Kidney glomerular epithelial cell (primary cell): ENCODE measurements around the gene C1orf167.

Source experiments
- DNase-seq: peaks from one replicate; lab custom pipeline; 2025; lab: John Stamatoyannopoulos, UW

C1orf167 gene

DNA sequence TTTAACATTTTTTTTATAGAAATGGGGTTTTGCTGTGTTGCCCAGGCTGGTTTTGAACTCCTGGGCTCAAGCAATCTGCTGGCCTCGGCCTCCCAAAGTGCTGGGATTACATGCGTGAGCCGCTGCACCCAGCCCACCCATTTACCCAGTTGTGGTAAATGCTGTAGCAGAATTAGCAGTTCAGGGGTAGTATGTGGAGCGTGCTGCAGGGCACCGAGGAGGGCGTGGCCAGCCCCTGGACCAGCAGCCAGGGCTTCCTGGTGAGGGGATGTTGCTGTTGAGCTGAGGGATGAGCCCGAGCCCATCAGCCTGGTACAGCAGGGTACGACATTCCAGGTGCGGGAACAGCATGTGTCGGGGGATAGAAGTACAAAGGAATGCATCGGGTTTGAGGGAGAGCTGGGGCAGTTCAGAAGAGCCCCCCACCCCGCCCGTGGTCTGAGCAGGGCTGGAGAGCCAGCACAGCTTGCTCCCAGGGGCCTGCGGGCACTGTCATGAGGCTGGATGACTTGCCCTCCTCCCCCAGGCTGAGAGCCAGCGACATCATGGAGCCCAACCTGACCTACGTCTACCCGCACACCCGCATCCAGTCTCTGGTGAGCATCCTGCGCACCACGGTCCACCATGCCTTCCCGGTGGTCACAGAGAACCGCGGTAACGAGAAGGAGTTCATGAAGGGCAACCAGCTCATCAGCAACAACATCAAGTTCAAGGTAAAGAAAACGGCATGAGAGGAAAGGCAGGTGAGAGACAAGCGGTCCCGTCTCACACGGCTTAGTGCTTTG lies 73.6 kb downstream of the C1orf167 start:
- no peak for DNase-seq

DNA sequence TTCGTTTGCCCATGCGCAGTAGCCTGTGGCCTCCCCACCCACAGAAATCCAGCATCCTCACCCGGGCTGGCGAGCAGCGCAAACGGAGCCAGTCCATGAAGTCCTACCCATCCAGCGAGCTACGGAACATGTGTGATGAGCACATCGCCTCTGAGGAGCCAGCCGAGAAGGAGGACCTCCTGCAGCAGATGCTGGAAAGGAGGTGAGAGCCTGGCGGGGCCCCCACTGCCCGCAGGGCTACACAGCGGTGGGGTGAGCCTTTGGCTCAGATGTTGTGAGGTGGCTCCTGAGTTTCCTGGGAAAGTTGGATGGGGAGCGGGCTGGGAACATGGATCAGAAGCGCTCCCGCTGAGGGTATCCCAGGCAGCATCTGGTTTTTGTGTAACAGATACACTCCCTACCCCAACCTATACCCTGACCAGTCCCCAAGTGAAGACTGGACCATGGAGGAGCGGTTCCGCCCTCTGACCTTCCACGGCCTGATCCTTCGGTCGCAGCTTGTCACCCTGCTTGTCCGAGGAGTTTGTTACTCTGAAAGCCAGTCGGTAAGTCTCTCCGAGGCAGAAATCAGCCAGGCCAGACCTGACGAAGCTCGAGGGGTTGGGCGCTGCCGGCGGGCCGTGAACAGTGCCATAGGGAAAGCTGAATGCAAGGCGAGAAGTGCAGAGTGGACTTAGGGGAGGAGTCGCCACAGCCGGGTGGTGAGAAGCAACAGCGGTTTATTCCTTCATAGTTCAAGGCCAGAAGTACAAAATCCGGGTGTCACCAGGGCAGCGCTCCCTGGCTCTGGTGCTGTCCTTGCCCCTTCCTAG lies 75.2 kb downstream of the C1orf167 start:
- DNase-seq = no peak

DNA sequence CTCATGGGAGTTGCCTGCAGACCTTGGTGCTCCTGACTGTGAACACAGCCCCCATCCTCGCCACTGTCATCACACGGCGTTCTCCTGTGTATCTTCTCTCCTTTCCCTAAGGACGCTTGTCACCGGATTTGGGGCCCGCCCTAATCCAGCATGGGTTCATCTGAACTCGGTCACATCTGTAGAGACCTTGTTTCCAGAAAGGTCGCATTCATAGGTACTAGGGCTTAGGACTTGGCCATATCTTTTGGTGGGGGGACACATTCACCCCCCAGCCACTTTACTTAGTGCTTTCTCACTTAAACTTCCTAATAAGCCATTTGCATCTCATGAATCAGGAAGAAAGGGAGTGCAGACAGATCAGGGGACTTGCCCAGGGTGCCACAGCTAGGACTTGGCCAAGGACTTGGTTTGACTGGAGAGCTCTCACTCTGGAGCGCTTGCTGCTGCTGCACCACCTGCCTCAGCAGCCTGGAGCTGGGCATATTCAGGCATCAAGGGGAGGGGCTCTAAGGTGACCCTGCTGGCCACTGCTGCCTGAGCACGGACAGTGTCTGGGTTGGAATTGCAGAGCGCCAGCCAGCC lies 75.9 kb downstream of the C1orf167 start:
- DNase-seq = no peak

DNA sequence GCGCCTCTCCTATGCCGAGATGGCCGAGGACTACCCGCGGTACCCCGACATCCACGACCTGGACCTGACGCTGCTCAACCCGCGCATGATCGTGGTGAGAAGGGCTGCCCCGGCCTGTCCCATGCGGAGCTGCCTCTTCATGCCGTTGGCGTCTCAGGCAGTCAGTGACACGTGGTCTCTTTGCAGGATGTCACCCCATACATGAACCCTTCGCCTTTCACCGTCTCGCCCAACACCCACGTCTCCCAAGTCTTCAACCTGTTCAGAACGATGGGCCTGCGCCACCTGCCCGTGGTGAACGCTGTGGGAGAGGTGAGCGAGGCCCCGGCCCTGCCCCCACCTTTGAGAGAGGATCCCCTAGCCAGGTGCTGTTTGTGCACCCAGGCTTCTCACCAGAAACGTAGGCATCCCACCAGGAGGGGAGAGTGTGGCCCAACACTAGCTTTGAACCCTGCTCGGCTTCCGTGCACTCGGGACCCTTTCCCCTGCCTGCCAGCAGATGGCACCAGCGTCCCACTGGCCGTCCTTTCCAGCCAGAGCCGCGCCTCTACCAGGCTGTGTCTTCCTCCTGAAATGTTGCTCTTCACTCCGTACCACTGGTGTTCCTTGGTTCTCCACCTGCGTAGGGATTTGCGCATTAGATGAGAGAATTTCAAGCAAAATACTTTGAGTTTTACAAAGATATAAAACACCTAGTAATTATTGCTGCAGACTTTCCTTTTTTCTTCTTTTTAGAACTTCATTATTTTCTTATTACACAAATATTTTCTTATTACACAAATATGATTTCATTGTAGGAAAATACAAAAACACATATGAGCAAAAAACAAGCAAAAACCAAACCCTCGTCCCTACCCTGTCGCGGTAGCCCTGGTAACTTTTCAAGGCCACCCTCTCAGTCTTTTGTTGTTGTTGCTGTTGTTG lies 76.6 kb downstream of the C1orf167 start:
- DNase-seq = no peak
